ENCODE results near the gene ITFG2.
"Not testable (repeated sequence)": the region's sequence is repeated elsewhere in the genome, so short reads cannot be mapped to it uniquely, and the experiment has no call there.

Gene ITFG2

GRCh38 chr12:2864198-2864597, 51.7 kb downstream of the ITFG2 start:
- no peak for DNase-seq

DNA sequence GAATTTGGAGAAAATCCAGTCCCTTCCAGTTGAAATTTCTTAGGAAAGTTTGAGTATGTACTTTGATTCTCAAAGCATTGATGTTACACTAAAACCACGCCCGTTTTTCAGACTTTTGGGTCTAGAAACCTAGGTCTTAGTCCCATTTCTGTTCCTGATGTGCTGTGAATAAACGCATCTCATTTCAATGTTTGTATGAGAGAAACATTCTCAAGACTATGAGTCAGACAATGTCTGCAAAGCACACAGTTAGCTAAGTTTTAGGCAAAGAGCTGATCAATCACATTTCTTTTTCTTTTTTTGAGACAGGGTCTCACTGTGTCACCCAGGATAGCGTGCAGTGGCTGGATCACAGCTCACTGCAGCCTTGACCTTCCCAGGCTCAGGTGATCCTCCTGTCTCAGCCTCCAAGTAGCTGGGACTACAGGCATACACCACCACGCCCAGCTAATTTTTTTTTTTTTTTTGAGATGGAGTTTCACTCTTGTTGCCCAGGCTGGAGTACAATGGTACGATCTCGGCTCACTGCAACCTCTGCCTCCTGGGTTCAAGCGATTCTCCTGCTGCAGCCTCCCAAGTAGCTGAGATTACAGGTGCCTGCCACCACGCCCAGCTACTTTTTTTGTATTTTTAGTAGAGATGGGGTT, 56.6 kb downstream of the ITFG2 start:
- DNase-seq: not testable (repeated sequence)

Data from activated CD4-positive, alpha-beta T cell treated with anti-CD3 and anti-CD28 coated beads for 48 hours (primary cell).